ENCODE data around the gene ADCY7. TPM values are rescaled to one million over a fixed set of nuclear protein-coding genes. Genes with fewer than 3 reads are reported as not detected.

The ADCY7 gene
- total RNA-seq, 1 experiment from 2014 or later = 5.5 TPM

DNA sequence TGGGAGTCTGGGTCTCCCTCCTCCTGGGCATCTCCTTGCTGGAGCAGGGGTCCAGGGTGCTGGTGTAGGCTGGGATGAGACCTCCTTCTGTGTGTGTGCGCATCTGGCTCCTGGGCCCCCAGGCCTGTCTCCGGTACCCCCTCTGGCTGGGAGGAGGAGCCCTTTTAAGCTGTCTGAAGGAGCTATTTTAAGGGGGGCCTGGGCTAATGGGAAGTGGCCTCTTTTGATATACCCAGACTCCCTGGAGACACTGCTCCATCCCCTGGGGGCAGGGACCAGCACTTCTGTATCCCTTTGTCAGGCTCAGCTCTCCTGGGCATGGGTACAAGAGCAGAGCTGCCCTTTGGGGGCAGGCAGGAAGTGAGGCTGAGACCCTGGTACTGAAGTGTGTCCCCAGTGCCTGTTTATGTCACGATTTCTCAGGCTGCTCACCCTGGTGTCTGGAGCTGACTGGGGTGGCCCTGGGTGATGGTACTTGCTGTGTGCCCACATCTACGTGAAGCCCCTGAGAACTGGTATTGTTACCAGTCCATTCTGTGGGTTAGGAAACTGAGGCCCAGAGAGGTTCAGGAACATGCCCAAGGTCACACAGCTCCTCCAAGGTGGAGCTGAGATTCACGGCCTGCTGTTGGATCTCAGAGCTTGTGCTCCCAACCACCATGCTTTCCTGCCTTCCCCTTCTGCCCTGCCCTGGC lies 6.5 kb downstream of the ADCY7 start:
- CTCF ChIA-PET = no interaction called here
- no peak for DNase-seq (ENCODE audit: low spot score)
- no peaks in the 10 kb centered on the region for H3K4me1 ChIP-seq (ENCODE audit: insufficient read depth, low read length, poor library complexity, severe bottlenecking)
- no peaks in the 10 kb centered on the region for H3K9me3 ChIP-seq (ENCODE audit: low read depth, low read length, poor library complexity, severe bottlenecking)
- H3K36me3 ChIP-seq (ENCODE audit: insufficient read depth, low read length, poor library complexity, severe bottlenecking) = no peaks in the 10 kb centered on the region
- no peak overlapping the region for H3K4me3 ChIP-seq (ENCODE audit: low read depth, low read length, poor library complexity, severe bottlenecking)
- POLR2A ChIA-PET (ENCODE audit: low non-redundant PET) = no interaction called here
- intact Hi-C loops (cut with micrococcal nuclease; ENCODE audit: unreplicated experiment) = no loop called here
- H3K27ac ChIP-seq (ENCODE audit: low read depth, low read length, poor library complexity, severe bottlenecking) = no peak overlapping the region
- no peaks in the 10 kb centered on the region for H3K27me3 ChIP-seq (replicated peaks; ENCODE audit: insufficient read depth, low read depth, low read length, poor library complexity)
- no TSS peak for BruUV-seq (replicated peaks)
- TF ChIP-seq EZH2 (IDR thresholded peaks at IDR 0.05; ENCODE audit: borderline replicate concordance, low read depth, low read length, poor library complexity, severe bottlenecking) = no peak

DNA sequence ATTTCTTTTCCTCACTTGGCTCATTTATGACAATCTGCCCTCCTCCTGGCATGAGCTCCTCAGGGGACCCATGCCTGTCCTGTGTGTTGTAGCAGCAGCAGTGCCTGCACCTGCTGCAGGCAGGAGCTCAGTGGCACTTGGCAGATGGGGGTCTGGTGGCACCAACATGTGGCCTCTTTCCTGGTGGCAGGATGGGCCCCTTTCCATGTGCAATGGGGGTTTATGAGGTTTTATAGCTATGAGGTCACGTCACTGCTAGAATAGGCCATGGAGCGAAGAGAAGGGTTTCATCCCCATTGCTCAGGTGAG lies 7.0 kb downstream of the ADCY7 start:
- no peak overlapping the region for H3K4me3 ChIP-seq (ENCODE audit: low read depth, low read length, poor library complexity, severe bottlenecking)
- CTCF ChIA-PET = no interaction called here
- H3K36me3 ChIP-seq (ENCODE audit: insufficient read depth, low read length, poor library complexity, severe bottlenecking) = no peaks in the 10 kb centered on the region
- intact Hi-C loops (cut with micrococcal nuclease; ENCODE audit: unreplicated experiment) = no loop called here
- no peak overlapping the region for H3K27ac ChIP-seq (ENCODE audit: low read depth, low read length, poor library complexity, severe bottlenecking)
- no TSS peak for BruUV-seq (replicated peaks)
- no peaks in the 10 kb centered on the region for H3K27me3 ChIP-seq (replicated peaks; ENCODE audit: insufficient read depth, low read depth, low read length, poor library complexity)
- DNase-seq (ENCODE audit: low spot score) = no peak
- no peaks in the 10 kb centered on the region for H3K4me1 ChIP-seq (ENCODE audit: insufficient read depth, low read length, poor library complexity, severe bottlenecking)
- TF ChIP-seq, protein P1, sequence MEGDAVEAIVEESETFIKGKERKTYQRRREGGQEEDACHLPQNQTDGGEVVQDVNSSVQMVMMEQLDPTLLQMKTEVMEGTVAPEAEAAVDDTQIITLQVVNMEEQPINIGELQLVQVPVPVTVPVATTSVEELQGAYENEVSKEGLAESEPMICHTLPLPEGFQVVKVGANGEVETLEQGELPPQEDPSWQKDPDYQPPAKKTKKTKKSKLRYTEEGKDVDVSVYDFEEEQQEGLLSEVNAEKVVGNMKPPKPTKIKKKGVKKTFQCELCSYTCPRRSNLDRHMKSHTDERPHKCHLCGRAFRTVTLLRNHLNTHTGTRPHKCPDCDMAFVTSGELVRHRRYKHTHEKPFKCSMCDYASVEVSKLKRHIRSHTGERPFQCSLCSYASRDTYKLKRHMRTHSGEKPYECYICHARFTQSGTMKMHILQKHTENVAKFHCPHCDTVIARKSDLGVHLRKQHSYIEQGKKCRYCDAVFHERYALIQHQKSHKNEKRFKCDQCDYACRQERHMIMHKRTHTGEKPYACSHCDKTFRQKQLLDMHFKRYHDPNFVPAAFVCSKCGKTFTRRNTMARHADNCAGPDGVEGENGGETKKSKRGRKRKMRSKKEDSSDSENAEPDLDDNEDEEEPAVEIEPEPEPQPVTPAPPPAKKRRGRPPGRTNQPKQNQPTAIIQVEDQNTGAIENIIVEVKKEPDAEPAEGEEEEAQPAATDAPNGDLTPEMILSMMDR (conservative IDR thresholded peaks at IDR 0.05; ENCODE audit: low read depth, low read length) = no peak
- no peak for TF ChIP-seq EZH2 (IDR thresholded peaks at IDR 0.05; ENCODE audit: borderline replicate concordance, low read depth, low read length, poor library complexity, severe bottlenecking)
- POLR2A ChIA-PET (ENCODE audit: low non-redundant PET) = no interaction called here
- no peaks in the 10 kb centered on the region for H3K9me3 ChIP-seq (ENCODE audit: low read depth, low read length, poor library complexity, severe bottlenecking)

DNA sequence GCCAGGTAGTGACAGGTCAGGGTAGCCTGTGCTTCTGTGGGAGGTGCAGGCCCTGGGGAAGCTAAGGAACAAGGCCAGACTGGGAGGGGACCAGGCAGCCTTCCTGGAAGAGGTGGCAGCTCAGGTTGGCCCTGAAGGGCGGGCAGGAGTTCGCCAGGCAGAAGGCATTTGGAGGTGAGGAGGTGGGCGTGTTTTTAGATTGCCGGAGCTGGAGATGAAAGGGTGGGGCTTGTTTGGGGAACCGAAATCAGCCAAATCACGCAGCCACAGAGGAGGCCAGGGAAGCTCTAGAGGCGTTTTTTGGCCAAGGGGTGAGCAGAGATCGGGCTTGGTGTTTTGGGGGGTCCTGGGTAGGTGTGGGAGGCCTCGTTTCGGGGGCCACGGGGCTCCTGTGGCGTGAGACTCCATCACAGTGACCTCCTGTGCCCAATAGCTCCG lies 7.6 kb downstream of the ADCY7 start:
- intact Hi-C loops (cut with micrococcal nuclease; ENCODE audit: unreplicated experiment) = no loop called here
- no peak for DNase-seq (ENCODE audit: low spot score)
- Histone ChIP-seq H3K36me3 (ENCODE audit: insufficient read depth, low read length, poor library complexity, severe bottlenecking) (no peaks in the 10 kb centered on the region), H3K4me3 (ENCODE audit: low read depth, low read length, poor library complexity, severe bottlenecking) (no peak overlapping the region), H3K4me1 (ENCODE audit: insufficient read depth, low read length, poor library complexity, severe bottlenecking) (no peaks in the 10 kb centered on the region), H3K27ac (ENCODE audit: low read depth, low read length, poor library complexity, severe bottlenecking) (no peak overlapping the region), H3K27me3 (replicated peaks; ENCODE audit: insufficient read depth, low read depth, low read length, poor library complexity) (no peaks in the 10 kb centered on the region), H3K9me3 (ENCODE audit: low read depth, low read length, poor library complexity, severe bottlenecking) (no peaks in the 10 kb centered on the region)
- TF ChIP-seq EZH2 (IDR thresholded peaks at IDR 0.05; ENCODE audit: borderline replicate concordance, low read depth, low read length, poor library complexity, severe bottlenecking) = no peak
- TF ChIP-seq, protein P1 (conservative IDR thresholded peaks at IDR 0.05; ENCODE audit: low read depth, low read length) = no peak
- POLR2A ChIA-PET (ENCODE audit: low non-redundant PET) = no interaction called here
- BruUV-seq (replicated peaks) = no TSS peak
- CTCF ChIA-PET = no interaction called here
